WTC11 (cell line): ENCODE data around the gene MYH14. TPM values are rescaled to one million over a fixed set of nuclear protein-coding genes. Genes with fewer than 3 reads are reported as not detected.

Experiments
- ATAC-seq: fragments of 200-7000 bp; cut with Tn5 transposase; 2 replicates; pipeline ENCODE4 v1.10.0; 2021; ENCODE audit warnings: mild to moderate bottlenecking, moderate library complexity
- CTCF ChIA-PET: fragments of 300-600 bp; sonication (Branson Sonifier 250); formaldehyde crosslinking; loops from one replicate; lab custom pipeline; 2021; ENCODE audit warnings: antibody characterized with exemption; lab: Charles Lee
- POLR2A ChIA-PET: fragments of 350-600 bp; sonication (Branson Sonifier 250); formaldehyde crosslinking; loops from one replicate; lab custom pipeline; 2021; ENCODE audit warnings: antibody characterized with exemption; lab: Charles Lee
- DNase-seq: peaks from one replicate; pipeline ENCODE4 v3.0.0; 2021; ENCODE audit warnings: low spot score
- H3K27ac Mint-ChIP-seq: 2 replicates; pipeline ENCODE4 v1.8.0; 2021; ENCODE audit warnings: mixed read lengths
- H3K27me3 Mint-ChIP-seq: 2 replicates; pipeline ENCODE4 v1.8.0; 2021; ENCODE audit warnings: low read depth, mild to moderate bottlenecking, moderate library complexity, mixed read lengths
- H3K36me3 Mint-ChIP-seq: 2 replicates; pipeline ENCODE4 v1.8.0; 2021; ENCODE audit warnings: mixed read lengths
- H3K4me1 Mint-ChIP-seq: 2 replicates; pipeline ENCODE4 v1.8.0; 2022; ENCODE audit warnings: mixed read lengths
- H3K4me3 Mint-ChIP-seq: 2 replicates; pipeline ENCODE4 v1.8.0; 2021; ENCODE audit warnings: mild to moderate bottlenecking, moderate library complexity, mixed read lengths
- H3K9me3 Mint-ChIP-seq: 2 replicates; pipeline ENCODE4 v1.8.0; 2021; ENCODE audit warnings: mixed read lengths
- CREM ChIP-seq: sonication (generic); formaldehyde crosslinking; IDR thresholded peaks from 2 replicates; pipeline ENCODE4 v1.8.1; 2022; ENCODE audit warnings: mild to moderate bottlenecking, missing genetic modification reagents, moderate library complexity
- EMX1 ChIP-seq: fragments of 250-450 bp; sonication (Bioruptor Pico); IDR thresholded peaks from 2 replicates; pipeline ENCODE4 v1.8.0; 2021; ENCODE audit warnings: mild to moderate bottlenecking
- ETV6 ChIP-seq: sonication (generic); formaldehyde crosslinking; IDR thresholded peaks from 2 replicates; pipeline ENCODE4 v1.8.1; 2022; ENCODE audit warnings: mild to moderate bottlenecking, missing genetic modification reagents
- FOXK1 ChIP-seq: sonication (generic); formaldehyde crosslinking; IDR thresholded peaks from 2 replicates; pipeline ENCODE4 v1.8.0; 2022; ENCODE audit warnings: mild to moderate bottlenecking, moderate library complexity, missing genetic modification reagents
- GABPB1 ChIP-seq: sonication (generic); formaldehyde crosslinking; IDR thresholded peaks from 2 replicates; pipeline ENCODE4 v1.8.1; 2023; ENCODE audit warnings: mild to moderate bottlenecking, missing genetic modification reagents
- GRHL2 ChIP-seq: fragments of 250-450 bp; sonication (Bioruptor Pico); IDR thresholded peaks from 2 replicates; pipeline ENCODE4 v1.8.0; 2022; ENCODE audit warnings: mild to moderate bottlenecking, moderate library complexity; ENCODE audit not compliant: insufficient replicate concordance, severe bottlenecking
- IRF2 ChIP-seq: sonication (generic); formaldehyde crosslinking; IDR thresholded peaks from 2 replicates; pipeline ENCODE4 v1.8.0; 2022; ENCODE audit warnings: low read depth, missing genetic modification reagents, borderline replicate concordance
- MXD4 ChIP-seq: fragments of 250-450 bp; sonication (Bioruptor Pico); IDR thresholded peaks from 2 replicates; pipeline ENCODE4 v1.8.0; 2021; ENCODE audit warnings: mild to moderate bottlenecking, moderate library complexity, borderline replicate concordance
- NFYB ChIP-seq: sonication (generic); formaldehyde crosslinking; conservative IDR thresholded peaks from 2 replicates; pipeline ENCODE4 v1.8.0; 2022; ENCODE audit warnings: low read depth, missing genetic modification reagents
- NR2C2 ChIP-seq: sonication (generic); formaldehyde crosslinking; IDR thresholded peaks from 2 replicates; pipeline ENCODE4 v1.8.0; 2022; ENCODE audit warnings: mild to moderate bottlenecking, missing genetic modification reagents
- RORB ChIP-seq: fragments of 250-450 bp; sonication (Bioruptor Pico); IDR thresholded peaks from 2 replicates; pipeline ENCODE4 v1.9.0; 2021; ENCODE audit warnings: mild to moderate bottlenecking
- TCF7 ChIP-seq: sonication (generic); formaldehyde crosslinking; IDR thresholded peaks from 2 replicates; pipeline ENCODE4 v1.8.0; 2022; ENCODE audit warnings: mild to moderate bottlenecking, low read depth, missing genetic modification reagents, moderate library complexity
- ZNF138 ChIP-seq: sonication (generic); formaldehyde crosslinking; conservative IDR thresholded peaks from 2 replicates; pipeline ENCODE4 v1.8.1; 2022; ENCODE audit warnings: mild to moderate bottlenecking, moderate library complexity, missing genetic modification reagents
- ZNF317 ChIP-seq: sonication (generic); formaldehyde crosslinking; IDR thresholded peaks from 2 replicates; pipeline ENCODE4 v1.8.1; 2023; ENCODE audit warnings: low read depth, mild to moderate bottlenecking, moderate library complexity, missing genetic modification reagents, borderline replicate concordance
- ZNF396 ChIP-seq: fragments of 250-450 bp; sonication (Bioruptor Pico); IDR thresholded peaks from 2 replicates; pipeline ENCODE4 v1.8.0; 2021; ENCODE audit warnings: mild to moderate bottlenecking, moderate library complexity, borderline replicate concordance
- total RNA-seq: library from RNA; stranded (reverse); gene quantifications from 3 replicates; pipeline ENCODE4 v1.2.3, GENCODE V29; 2021
- TF ChIP-seq, protein P1 (sequence below): sonication (generic); formaldehyde crosslinking; conservative IDR thresholded peaks from 2 replicates; pipeline ENCODE4 v1.8.1; 2023; ENCODE audit warnings: mild to moderate bottlenecking, low read depth, missing genetic modification reagents, moderate library complexity
- TF ChIP-seq, protein P2 (sequence below): sonication (generic); formaldehyde crosslinking; IDR thresholded peaks from 2 replicates; pipeline ENCODE4 v1.8.1; 2023; ENCODE audit warnings: mild to moderate bottlenecking, missing genetic modification reagents
- TF ChIP-seq, protein P3 (sequence below): sonication (generic); formaldehyde crosslinking; IDR thresholded peaks from 2 replicates; pipeline ENCODE4 v1.8.0; 2022; ENCODE audit warnings: missing genetic modification reagents
- TF ChIP-seq, protein P4 (sequence below): sonication (generic); formaldehyde crosslinking; IDR thresholded peaks from 2 replicates; pipeline ENCODE4 v1.8.1; 2022; ENCODE audit warnings: low read depth, missing genetic modification reagents, borderline replicate concordance
- TF ChIP-seq, protein P5 (sequence below): fragments of 250-450 bp; sonication (Bioruptor Pico); IDR thresholded peaks from 2 replicates; pipeline ENCODE4 v1.9.0; 2021; ENCODE audit warnings: mild to moderate bottlenecking, borderline replicate concordance

Gene MYH14
- total RNA-seq, 1 experiment from 2014 or later: 25.8 TPM

DNA sequence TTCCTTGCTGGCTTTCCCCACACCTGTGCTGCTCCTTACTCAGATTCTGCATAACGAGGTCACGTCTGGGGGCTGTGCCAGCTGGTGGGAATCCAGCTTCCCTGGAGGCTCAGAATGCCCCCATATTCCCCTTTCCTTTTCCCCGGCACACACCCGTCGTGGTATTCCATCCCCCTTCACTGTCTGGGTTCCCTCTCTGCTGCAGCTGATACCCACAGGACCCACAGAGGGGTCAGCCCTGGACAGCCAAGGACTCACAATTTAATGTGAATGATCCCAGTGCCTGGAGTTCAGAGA is 4.2 kb upstream of the MYH14 start:
- ATAC-seq: no peak
- no peaks in the 10 kb centered on the region for H3K9me3 Mint-ChIP-seq

DNA sequence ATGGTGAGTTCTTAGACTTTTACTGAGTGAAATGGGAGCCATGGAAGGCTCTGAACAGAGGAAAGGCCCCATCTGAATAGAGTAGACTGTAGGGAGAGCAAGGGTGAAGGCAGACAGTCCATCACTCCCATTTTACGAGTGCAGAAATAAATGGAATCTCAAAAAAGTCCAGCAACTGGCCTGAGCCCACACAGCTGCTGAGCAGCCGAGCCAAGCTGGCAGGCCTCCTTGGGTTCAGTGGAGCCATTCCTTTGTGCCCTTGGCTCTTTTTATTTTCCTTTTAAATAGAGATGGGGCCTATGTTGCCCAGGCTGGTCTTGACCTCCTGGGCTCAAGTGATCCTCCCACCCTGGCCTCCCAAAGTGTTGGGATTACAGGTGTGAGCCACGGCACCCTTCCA is 1.0 kb upstream of the MYH14 start:
- Mint-ChIP-seq H3K27me3 (peaks cover 46% of the 10 kb centered on the region), H3K36me3 (no peaks in the 10 kb centered on the region), H3K4me3 (peak overlapping the region; percentile 56)
- no peak for TF ChIP-seq MXD4 (CRISPR knock-in tag)
- TF ChIP-seq ZNF317 (CRISPR knock-in tag): no peak
- TF ChIP-seq, protein P1, sequence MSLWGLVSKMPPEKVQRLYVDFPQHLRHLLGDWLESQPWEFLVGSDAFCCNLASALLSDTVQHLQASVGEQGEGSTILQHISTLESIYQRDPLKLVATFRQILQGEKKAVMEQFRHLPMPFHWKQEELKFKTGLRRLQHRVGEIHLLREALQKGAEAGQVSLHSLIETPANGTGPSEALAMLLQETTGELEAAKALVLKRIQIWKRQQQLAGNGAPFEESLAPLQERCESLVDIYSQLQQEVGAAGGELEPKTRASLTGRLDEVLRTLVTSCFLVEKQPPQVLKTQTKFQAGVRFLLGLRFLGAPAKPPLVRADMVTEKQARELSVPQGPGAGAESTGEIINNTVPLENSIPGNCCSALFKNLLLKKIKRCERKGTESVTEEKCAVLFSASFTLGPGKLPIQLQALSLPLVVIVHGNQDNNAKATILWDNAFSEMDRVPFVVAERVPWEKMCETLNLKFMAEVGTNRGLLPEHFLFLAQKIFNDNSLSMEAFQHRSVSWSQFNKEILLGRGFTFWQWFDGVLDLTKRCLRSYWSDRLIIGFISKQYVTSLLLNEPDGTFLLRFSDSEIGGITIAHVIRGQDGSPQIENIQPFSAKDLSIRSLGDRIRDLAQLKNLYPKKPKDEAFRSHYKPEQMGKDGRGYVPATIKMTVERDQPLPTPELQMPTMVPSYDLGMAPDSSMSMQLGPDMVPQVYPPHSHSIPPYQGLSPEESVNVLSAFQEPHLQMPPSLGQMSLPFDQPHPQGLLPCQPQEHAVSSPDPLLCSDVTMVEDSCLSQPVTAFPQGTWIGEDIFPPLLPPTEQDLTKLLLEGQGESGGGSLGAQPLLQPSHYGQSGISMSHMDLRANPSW: no peak
- TF ChIP-seq, protein P2, sequence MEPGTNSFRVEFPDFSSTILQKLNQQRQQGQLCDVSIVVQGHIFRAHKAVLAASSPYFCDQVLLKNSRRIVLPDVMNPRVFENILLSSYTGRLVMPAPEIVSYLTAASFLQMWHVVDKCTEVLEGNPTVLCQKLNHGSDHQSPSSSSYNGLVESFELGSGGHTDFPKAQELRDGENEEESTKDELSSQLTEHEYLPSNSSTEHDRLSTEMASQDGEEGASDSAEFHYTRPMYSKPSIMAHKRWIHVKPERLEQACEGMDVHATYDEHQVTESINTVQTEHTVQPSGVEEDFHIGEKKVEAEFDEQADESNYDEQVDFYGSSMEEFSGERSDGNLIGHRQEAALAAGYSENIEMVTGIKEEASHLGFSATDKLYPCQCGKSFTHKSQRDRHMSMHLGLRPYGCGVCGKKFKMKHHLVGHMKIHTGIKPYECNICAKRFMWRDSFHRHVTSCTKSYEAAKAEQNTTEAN (CRISPR knock-in tag): no peak
- no peak for TF ChIP-seq CREM (CRISPR knock-in tag)
- no peak for TF ChIP-seq RORB (CRISPR knock-in tag)
- TF ChIP-seq ETV6: no peak
- TF ChIP-seq, protein P3, sequence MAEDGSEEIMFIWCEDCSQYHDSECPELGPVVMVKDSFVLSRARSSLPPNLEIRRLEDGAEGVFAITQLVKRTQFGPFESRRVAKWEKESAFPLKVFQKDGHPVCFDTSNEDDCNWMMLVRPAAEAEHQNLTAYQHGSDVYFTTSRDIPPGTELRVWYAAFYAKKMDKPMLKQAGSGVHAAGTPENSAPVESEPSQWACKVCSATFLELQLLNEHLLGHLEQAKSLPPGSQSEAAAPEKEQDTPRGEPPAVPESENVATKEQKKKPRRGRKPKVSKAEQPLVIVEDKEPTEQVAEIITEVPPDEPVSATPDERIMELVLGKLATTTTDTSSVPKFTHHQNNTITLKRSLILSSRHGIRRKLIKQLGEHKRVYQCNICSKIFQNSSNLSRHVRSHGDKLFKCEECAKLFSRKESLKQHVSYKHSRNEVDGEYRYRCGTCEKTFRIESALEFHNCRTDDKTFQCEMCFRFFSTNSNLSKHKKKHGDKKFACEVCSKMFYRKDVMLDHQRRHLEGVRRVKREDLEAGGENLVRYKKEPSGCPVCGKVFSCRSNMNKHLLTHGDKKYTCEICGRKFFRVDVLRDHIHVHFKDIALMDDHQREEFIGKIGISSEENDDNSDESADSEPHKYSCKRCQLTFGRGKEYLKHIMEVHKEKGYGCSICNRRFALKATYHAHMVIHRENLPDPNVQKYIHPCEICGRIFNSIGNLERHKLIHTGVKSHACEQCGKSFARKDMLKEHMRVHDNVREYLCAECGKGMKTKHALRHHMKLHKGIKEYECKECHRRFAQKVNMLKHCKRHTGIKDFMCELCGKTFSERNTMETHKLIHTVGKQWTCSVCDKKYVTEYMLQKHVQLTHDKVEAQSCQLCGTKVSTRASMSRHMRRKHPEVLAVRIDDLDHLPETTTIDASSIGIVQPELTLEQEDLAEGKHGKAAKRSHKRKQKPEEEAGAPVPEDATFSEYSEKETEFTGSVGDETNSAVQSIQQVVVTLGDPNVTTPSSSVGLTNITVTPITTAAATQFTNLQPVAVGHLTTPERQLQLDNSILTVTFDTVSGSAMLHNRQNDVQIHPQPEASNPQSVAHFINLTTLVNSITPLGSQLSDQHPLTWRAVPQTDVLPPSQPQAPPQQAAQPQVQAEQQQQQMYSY: no peak
- no peak for TF ChIP-seq IRF2 (CRISPR knock-in tag)
- TF ChIP-seq, protein P4, sequence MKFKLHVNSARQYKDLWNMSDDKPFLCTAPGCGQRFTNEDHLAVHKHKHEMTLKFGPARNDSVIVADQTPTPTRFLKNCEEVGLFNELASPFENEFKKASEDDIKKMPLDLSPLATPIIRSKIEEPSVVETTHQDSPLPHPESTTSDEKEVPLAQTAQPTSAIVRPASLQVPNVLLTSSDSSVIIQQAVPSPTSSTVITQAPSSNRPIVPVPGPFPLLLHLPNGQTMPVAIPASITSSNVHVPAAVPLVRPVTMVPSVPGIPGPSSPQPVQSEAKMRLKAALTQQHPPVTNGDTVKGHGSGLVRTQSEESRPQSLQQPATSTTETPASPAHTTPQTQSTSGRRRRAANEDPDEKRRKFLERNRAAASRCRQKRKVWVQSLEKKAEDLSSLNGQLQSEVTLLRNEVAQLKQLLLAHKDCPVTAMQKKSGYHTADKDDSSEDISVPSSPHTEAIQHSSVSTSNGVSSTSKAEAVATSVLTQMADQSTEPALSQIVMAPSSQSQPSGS (CRISPR knock-in tag): no peak

More for the DNA sequence above, 4.2 kb upstream of the MYH14 start:
- TF ChIP-seq, protein P4 (CRISPR knock-in tag): no peak
- TF ChIP-seq, protein P5, sequence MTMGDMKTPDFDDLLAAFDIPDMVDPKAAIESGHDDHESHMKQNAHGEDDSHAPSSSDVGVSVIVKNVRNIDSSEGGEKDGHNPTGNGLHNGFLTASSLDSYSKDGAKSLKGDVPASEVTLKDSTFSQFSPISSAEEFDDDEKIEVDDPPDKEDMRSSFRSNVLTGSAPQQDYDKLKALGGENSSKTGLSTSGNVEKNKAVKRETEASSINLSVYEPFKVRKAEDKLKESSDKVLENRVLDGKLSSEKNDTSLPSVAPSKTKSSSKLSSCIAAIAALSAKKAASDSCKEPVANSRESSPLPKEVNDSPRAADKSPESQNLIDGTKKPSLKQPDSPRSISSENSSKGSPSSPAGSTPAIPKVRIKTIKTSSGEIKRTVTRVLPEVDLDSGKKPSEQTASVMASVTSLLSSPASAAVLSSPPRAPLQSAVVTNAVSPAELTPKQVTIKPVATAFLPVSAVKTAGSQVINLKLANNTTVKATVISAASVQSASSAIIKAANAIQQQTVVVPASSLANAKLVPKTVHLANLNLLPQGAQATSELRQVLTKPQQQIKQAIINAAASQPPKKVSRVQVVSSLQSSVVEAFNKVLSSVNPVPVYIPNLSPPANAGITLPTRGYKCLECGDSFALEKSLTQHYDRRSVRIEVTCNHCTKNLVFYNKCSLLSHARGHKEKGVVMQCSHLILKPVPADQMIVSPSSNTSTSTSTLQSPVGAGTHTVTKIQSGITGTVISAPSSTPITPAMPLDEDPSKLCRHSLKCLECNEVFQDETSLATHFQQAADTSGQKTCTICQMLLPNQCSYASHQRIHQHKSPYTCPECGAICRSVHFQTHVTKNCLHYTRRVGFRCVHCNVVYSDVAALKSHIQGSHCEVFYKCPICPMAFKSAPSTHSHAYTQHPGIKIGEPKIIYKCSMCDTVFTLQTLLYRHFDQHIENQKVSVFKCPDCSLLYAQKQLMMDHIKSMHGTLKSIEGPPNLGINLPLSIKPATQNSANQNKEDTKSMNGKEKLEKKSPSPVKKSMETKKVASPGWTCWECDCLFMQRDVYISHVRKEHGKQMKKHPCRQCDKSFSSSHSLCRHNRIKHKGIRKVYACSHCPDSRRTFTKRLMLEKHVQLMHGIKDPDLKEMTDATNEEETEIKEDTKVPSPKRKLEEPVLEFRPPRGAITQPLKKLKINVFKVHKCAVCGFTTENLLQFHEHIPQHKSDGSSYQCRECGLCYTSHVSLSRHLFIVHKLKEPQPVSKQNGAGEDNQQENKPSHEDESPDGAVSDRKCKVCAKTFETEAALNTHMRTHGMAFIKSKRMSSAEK (CRISPR knock-in tag): no peak
- no peak for TF ChIP-seq ZNF396 (CRISPR knock-in tag)
- TF ChIP-seq ZNF138: no peak
- no peak for TF ChIP-seq FOXK1 (CRISPR knock-in tag)
- TF ChIP-seq EMX1: no peak
- TF ChIP-seq NR2C2: no peak
- no peak for TF ChIP-seq GRHL2 (CRISPR knock-in tag)
- TF ChIP-seq GABPB1 (CRISPR knock-in tag): no peak
- no peak for TF ChIP-seq TCF7 (CRISPR knock-in tag)
- TF ChIP-seq NFYB (CRISPR knock-in tag): no peak
- Mint-ChIP-seq H3K27me3 (peaks cover 45% of the 10 kb centered on the region), H3K4me1 (peaks cover 5% of the 10 kb centered on the region; the same call in 1 of the 2 replicates), H3K4me3 (no peak overlapping the region), H3K36me3 (no peaks in the 10 kb centered on the region), H3K27ac (no peak overlapping the region)
- no peak for DNase-seq
- ChIA-PET POLR2A (no interaction called here), CTCF (interaction anchor here (0.7 to 2.3 kb wide), 2 partner anchors 31 to 52 kb away, joined by 3 to 8 read pairs; no protein-coding TSS in a partner anchor)

More for the DNA sequence above, 1.0 kb upstream of the MYH14 start:
- no peak for ATAC-seq
- no peak for DNase-seq
- CTCF ChIA-PET: interaction anchor here (1.2 to 1.9 kb wide), 4 partner anchors 28 to 127 kb away, joined by 4 to 16 read pairs (median 9); partner anchors contain the start of gene KCNC3
- Mint-ChIP-seq H3K27ac (no peak overlapping the region), H3K9me3 (no peaks in the 10 kb centered on the region), H3K4me1 (peaks cover 13% of the 10 kb centered on the region)
- POLR2A ChIA-PET: interaction anchor here (1.0 kb wide), 1 partner anchor 28 kb away, joined by 3 read pairs; no protein-coding TSS in a partner anchor
